ENCODE measurements around the gene SORBS2.
"Not testable (repeated sequence)": the region's sequence is repeated elsewhere in the genome, so short reads cannot be mapped to it uniquely, and the experiment has no call there.

The SORBS2 gene, protein sequence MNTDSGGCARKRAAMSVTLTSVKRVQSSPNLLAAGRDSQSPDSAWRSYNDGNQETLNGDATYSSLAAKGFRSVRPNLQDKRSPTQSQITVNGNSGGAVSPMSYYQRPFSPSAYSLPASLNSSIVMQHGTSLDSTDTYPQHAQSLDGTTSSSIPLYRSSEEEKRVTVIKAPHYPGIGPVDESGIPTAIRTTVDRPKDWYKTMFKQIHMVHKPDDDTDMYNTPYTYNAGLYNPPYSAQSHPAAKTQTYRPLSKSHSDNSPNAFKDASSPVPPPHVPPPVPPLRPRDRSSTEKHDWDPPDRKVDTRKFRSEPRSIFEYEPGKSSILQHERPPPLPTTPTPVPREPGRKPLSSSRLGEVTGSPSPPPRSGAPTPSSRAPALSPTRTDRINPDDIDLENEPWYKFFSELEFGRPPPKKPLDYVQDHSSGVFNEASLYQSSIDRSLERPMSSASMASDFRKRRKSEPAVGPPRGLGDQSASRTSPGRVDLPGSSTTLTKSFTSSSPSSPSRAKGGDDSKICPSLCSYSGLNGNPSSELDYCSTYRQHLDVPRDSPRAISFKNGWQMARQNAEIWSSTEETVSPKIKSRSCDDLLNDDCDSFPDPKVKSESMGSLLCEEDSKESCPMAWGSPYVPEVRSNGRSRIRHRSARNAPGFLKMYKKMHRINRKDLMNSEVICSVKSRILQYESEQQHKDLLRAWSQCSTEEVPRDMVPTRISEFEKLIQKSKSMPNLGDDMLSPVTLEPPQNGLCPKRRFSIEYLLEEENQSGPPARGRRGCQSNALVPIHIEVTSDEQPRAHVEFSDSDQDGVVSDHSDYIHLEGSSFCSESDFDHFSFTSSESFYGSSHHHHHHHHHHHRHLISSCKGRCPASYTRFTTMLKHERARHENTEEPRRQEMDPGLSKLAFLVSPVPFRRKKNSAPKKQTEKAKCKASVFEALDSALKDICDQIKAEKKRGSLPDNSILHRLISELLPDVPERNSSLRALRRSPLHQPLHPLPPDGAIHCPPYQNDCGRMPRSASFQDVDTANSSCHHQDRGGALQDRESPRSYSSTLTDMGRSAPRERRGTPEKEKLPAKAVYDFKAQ (N-terminal part only)

DNA sequence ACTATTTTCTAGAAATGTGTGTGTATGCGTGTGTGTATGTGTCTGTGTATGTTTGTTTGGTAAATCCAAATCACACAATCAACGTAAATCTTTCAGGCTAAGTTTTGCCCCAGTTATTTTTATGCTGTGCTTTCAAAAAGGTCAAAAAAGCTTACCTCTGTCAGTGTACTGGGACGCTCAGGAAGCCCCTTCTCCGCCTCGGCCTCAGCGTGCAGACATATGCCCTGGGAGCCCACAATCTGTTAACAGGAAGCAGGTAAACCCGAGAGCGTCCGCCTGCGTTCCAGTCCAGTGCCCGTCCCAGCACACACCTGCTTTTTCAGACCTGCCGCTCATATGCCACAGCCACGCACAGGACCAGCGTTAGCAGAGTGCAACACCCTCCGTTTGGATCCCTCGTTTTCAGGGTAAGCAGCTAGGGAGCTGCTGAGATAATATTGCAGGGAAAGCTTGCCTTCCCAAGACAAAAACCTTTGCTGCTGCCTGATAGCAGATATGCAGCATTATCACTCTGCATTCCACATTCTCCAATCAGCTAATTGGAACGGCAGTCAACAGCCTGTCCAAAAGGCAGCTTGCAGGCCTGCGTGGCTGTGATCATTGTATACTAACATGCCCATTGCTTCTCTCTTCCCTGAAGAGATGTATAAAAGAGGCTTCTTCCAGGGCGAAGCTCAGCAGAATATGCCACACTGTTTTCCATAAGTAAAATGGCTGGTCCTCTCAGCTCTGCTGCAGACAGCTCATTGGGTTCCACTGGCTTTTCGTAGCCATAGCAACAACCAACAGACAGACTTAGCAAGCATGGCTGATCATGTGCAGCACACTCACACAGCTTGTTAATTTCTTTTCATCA is at the start of gene SORBS2:
SORBS2 (minus strand) TSS at position 686 of the 856 bp plus-strand sequence. CDS start 121,623 bp downstream, outside the sequence.
- peak; percentile 79 for DNase-seq

DNA sequence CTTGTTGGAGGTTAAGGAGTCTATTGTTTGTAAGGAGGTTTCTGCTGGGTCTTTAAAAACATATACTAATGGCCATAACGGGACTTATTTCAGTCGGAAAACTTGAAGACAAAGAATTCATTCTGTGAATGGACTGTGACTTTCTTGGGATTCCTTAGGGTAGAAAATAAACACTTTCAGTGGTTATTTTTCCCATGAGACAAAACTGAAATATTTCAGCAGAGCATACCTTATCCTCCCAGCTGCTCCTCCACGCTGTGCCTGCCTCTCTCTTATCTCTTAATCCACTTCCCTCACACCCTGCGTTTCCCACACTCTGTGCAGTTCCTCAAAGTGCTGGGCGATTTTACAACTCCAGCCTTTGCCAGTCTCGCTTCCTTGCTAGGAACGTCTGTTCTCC is 47.1 kb upstream of the SORBS2 start:
- no peak for DNase-seq

DNA sequence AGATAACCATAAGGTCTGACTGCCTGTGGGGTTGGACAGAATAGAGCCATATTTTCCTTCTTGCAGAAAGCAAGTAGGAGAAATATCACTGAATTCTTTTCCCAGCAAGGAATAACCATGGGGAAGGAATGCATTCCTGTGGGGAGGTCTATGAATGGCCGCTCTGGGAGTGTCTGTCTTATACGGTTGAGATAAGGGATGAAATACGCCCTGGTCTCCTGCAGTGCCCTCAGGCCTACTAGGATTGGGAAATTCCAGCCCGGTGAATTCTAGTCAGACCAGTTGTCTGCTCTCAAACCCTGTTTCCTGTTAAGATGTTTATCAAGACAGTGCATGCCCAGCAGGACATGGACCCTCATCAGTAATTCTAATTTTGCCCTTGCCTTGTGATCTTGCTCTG is 45.6 kb upstream of the SORBS2 start:
- DNase-seq: not testable (repeated sequence)

DNA sequence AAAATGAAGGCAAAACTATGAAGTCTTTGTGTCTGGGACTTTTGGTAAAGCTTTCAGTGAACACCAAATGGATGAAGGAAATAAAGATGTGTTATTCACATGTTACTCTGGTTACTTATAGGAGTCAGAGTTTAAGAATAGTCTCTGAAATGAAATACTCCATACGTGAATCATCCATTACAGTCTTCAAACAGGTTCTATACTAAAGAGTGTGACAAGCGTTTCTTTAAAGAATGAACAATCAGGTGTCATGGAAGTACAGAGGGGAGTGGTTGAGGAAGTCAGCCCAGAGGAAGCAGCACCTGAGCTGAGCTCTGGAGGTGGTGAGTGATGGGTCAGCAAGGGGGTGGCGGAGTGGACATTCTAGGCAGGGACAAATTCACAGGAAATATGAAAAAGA is 41.8 kb upstream of the SORBS2 start:
- no peak for DNase-seq

DNA sequence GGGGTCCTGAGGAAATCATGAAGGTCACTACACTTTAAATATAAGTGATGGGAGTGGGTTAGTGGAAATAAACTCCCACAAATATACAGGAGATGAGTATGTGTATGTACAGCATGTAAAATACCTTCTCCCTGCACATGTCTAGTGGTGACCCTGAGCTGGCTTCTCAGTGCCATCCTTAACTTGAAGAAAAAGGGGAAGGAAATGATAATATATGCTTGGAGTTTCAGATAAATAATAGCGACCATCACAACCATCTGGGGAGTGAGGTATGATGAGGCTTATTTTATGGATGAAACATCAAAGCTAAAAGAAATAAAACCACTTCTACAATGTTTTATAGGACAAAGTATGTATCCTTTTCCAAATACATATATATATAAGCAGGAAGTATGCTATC is 41.0 kb upstream of the SORBS2 start:
- no peak for DNase-seq

DNA sequence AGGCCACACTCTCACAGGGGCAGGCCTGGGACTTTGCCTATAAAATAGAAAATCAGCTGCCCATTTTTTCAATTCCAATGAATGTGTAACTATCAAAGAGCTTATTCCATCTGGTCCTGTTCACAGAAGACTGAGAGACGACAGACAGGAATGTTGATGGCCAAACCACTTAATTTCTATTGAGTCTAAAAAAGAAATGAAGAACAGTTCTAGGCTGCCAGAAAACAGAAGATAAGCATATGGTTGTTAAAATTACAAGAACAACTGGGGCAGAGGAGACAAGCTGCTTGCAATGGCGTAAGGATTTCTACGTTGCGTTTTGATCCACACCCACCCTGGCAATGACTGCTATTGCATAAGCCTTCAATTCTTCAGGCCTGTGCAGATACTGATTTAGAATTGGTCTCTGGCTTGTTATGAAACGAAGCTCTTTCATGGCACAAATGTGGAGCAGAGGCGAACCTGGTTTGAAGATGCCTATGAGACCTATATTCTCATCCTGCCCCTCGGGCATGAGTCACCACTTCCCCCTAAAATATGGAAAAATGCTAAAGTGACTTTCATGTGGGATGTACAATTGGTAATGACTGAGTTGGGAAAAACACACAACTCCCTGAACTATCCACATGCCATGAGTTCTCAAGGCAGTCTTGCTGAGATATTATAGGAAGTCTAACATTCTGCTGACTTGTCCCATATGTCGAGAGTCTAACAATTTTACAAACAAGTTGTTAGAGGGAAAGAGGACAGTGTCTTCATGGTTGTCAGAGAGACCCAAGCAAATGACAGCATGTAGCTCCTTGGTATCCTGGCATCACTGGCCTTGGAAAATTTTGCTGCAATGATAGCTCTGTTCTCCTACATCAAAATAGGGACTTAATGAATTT is 37.9 kb upstream of the SORBS2 start:
- no peak for DNase-seq

DNA sequence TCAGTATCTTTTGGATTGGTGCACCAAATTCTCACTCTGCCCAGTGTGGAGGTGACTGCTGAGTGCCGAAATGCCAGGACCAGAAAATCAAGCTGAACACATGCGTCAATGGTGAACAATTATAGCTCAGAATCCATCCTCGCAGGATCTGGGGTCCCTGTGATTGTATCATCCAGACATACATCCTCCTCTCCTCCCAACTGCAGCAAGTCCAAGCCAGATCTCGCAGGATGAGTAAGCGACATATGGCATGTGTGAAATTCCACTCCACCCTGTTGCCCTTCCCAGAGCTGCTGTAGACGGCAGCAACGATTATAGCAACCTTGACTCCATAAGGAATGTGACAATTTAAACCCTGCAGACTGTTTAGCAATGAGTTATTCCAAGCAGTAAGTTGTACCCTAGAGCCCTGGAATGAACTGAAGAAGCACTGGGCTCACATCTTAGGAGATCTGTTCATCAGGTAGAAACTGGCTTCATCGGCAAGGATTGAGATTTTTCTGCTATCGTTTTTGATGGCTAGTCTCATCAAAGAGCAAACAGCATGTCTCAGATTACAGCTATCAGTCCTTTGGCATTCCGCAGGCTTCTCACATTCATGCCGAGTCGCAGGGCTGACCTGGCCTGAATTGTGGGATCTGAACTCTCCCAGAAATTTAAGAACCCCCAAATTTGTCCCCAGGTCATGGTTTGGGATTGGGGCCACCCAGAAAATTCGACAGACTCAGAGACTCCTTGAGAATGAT is 35.5 kb upstream of the SORBS2 start:
- DNase-seq: no peak

DNA sequence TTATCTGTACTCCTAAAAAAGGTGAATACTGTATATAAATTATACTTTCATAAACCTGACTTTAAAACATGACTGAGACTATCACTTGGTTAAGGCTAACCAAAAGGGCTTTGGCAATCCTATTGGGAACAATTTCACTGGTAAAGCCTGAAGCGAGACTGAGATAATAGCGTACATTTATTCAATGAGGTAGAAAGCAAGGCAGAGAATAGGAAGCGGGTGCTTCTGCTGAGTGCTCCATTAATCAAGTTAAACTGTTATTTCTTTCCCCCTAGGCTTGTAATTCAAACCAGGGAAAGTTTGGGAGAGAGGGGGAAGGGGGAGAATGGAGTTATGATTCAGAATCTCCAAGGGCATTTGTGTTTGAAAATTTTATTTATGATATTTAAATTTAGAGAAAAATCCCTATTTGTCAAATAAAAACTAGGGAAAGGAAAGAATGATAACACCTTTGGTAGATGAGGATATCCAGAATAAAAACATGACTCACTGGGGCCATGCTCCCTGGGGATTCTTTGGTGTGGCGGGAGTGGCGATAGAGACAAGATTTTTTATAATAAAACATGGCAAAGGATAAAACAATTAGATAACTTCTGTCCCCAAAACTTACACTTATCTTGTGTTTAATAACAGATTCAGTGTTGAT is 34.6 kb upstream of the SORBS2 start:
- no peak for DNase-seq

DNA sequence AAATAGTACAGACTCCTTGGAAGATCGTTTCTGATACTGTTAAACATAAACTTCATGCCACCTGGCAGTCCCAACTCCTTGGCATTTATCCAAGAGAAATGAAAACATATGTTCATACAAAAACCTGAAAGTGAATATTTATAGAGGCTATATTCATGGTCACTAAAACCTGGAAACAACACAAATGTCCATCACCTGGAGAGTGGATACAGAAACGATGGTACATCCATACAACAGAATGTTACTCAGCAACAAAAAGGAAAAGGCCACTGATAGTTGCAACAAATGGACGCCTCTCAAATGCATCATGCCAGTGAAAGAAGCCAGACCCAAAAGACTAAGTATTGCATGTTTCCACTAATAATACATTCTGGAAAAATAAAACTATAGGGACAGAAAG is 34.0 kb upstream of the SORBS2 start:
- DNase-seq: no peak

DNA sequence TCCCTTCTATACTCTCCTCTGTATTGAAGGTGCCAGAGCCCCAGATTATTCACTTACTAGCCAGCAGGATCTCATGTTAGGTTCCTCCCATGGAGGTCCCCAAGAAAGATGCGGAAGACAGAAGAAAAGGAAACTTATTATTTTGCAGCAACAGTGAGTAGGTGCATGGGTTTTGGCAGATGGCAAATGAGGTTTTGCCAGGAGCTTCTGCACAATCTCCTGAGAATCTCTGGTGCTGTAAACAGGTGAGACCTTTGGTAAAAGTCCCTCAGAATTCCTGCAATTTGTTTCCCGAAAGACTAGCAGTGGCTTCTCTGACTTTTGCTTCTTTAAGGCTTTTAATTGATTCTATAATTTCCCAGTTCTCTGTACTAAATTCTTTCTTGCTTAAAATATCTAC is 29.5 kb upstream of the SORBS2 start:
- DNase-seq: no peak

DNA sequence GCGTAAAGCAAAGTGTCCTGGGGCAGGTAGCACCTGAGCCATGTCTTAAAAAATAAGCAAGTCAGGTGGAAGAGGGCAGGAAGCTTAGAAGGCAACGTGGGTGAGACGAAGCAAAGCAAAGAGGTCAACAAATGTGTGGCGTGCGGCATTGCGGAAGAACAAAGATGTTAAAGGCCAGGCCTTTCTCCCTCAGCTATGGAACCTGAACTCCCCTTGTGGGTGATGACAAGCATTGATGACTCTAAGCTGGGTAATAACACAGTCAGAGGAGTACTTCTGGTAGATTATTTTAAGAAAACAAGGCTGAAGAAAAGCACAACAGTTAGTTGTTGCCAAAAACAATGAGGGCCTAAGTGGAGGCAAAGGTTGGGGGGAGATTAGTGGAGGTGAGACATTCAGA is 29.0 kb upstream of the SORBS2 start:
- DNase-seq: no peak

DNA sequence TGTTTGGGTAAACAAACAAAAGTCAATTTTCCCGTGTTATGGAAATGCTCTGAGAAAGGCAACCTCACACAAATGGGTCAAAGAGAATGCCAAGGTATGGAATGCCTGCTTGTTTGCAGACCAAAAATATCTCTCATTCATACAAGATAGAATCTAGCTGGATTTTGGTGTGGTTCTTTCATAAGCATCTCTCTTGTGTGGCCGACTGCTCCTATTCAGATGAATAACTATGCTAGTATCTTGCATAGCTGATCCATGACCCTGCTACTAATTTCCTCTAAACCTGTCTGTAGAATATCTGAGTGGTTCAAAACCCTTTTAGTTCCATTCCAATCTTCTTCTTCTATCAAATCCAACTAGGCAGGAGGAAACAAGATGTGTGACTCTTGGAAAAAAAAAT is 28.2 kb upstream of the SORBS2 start:
- no peak for DNase-seq

DNA sequence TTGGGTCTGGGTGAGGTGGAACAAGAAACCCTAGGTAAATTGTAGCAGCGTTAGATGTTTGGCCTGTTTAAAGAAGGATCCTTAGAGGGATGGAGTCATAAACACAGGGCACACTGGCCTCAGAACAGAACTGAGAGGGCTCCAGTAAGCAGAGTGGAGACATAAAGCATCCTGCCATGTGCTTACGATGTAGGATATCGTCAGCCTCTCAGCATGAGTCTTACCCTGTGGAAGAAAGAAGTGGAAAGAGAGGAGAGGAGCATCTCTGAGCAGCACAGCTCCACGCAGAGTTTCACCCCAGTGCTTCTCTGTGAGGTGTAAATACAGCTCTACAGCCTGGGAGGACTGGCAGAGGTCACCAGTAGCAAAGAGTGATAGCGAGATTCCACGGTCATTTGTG is 27.8 kb upstream of the SORBS2 start:
- DNase-seq: no peak

DNA sequence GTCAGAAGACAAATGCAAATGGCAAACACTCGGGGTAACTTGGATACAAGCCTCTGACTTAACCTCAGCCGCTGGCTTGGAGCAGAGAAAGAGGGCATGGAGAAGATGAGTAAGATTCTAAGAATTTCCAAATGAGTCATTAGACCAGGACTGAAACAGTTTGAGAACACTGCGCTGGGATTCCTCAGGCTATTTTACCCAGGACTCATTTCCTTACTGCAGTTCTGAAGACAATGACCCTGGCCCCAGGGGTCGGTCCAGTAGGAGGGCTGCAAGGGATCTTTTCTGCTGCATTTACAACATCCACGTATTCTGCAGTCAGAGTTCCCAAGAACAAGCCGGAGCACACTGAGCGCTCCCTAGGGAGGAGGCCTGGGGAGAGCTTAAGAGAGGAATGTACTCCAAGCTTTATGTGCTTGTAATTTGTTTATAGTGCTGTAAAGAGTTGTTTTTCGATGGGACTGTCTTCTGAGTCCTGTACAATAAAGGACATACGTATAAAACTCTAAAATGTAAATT is 27.3 kb upstream of the SORBS2 start:
- no peak for DNase-seq

DNA sequence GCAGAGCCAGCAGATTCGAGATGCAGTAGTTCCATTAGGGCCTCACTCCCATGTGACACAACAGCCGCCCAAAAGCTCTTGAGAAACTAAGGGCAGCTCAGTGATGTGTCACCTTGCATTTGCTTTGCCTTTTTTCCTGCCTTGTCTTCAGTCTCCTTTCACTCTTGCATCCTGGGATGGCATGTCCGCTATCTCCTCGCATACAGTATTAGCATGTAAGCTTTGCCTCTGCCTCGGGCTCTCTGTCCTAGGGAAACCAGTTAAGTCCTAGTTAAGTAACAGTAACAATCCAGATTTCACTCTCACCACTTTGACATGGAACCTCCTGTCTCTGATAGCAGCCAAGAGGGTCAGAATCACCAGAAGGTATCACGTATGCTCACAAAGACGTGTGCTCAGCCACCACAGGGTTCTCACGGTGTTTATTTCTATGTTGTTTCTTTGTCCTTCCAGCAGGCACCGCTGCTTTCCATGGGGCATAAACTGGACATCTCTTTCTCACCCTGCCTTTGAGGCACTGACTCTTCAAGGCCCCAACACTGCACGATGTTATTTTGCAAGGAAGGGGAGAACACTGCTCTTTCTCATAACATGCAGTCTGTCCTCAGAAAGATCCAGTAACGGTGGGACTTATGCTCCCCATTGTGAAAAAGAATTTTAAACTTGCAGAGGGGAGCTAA is 26.7 kb upstream of the SORBS2 start:
- DNase-seq: no peak

DNA sequence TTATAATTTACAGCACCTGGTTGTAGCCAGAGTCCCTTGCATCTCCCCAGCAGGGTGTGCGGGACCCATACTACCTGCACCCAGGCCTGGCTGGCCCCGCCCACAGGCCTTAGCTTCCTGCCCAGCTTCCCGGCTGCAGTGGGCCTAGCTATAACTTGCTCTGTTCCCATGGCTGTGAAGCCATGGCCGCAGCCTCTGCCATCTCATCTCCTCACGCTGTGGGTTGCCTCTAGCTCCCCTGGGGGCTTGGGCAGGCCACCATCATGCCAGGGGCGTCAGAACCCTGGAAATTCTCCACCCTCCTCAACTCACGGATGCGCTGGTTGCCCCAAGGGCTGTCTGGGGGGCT is 26.1 kb upstream of the SORBS2 start:
- no peak for DNase-seq

DNA sequence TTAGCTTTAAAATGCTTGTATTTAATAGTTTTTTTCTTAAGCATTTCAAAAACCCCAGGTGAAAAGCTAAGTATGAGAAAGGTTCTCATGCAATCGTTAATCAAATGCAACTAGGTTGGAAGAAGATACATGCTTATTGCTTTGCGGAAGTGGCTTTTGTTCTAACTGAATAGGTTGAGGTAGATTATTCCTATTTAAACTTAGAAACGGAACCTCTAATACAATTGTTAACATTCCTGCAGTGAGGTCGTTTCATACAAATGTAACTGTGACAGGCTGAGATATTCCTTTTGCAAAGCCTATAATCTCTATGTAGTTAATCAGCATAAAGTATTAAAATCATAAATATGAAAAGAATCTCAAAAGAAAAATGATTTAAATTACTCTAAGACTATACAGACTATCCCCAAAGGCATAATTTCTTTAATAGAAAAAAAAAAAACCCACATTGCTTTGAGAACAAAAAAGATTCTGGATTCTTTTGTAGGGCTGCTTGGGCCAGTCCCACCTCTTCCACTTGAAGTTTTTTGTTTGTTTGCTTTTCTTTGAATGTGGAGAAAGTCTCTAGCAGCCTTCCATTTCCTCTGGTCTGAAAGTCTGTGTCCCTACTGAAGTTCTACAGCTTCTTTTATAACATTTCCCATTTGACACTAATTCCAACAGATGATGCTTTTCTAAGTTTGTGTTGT is 25.6 kb upstream of the SORBS2 start:
- DNase-seq: no peak

DNA sequence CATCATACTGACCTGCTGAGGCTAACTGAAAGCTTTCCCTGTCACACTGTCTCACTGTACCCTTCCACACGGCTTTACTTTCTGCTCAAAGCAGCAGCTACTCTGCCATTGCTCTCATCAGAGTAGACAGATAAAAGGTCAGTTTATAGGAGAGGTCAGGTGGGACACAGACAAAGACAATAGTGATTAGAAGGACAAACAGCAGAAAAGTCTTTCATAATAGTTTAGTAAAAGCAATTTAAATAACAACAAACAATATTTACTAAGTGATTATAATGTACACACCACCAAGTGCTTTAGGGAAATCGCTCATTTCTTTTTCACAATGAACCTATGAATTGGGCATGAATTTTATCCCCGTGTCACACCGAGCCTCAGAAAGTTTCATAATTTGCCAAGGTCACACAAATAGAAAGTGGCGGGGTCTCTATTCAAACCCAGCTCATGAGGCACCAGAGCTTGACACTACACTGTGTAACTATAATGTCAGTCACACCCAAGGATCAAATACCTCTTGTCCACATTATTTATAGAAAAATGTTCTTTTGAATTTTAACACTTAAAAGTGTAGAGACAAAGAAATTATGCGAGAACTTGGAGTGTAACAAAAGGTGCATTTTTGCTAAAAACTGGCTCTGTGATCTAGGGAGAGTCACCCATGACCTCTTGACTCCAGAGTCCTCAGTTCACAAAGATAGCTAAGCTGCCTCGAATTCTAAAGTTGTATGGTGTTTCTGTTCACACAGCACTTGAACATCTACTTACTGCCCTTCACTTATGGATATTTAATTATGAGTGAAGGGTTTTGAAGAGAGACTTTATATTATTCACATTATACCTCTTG is 24.5 kb upstream of the SORBS2 start:
- no peak for DNase-seq

All from NCI-H1092 (cell line).